ENCODE measurements around the gene CEP128.
"Not testable (repeated sequence)": the region's sequence is repeated elsewhere in the genome, so short reads cannot be mapped to it uniquely, and the experiment has no call there.

The CEP128 gene

DNA sequence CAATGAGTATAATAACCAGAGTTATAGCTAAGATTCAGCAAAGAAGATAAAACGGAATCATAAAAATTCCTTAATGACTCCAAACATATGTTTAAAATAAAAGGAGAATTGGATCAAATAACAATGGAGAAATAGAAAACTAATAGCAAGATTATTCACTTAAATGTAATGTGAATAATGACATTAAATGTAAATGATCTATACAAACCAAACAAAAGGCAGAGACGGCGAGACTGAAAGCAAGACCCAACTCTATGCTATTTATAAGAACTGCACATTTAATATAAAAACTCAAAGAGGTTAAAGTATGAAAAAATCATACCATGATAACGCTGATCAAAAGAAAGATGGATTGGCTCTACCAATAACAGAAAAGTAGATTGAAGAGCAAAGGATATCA is 10.0 kb upstream of the CEP128 start:
- DNase-seq, result no peak

DNA sequence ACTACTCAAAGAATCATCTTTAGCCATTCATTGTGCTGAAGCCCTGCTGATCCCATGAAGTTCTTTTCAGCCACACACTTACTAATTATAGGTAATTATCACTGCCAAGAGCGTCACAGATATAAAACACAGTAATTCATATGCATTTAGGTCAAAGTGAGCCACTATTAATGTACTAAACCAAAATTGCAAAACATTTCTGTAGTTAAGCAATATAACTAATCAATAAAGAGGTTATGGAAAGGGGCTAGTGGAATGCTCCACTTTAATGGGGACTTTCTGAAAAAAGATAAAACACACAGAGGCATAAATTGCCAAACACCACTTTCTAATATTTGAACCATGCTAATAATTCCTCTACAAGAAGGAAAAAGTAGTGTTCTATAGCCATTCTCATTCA is 6.8 kb upstream of the CEP128 start:
- no peak for DNase-seq

- no peak for DNase-seq
Observed at GRCh38 chr14:80946797-80947196, 5.3 kb upstream of the CEP128 start.

DNA sequence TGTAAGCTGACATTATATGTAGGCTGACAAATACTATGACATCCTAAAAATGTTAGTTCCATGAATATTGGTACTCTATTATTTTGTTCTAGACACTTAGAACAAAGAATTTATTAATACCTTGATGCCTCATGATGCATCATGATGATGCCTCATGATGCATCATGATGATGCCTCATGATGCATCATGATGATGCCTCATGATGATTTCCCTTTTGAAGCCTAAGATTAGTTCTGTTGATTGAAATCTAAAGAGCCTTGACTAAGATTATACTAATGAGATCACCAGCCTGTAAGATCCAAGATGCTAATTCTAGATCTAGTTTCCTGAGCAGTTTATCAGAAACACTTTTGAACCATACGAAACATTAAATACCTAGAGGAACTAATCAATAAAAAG is 4.6 kb upstream of the CEP128 start:
- DNase-seq, result no peak

- DNase-seq, result no peak
Observed at GRCh38 chr14:80944861-80945617, 3.5 kb upstream of the CEP128 start.

DNA sequence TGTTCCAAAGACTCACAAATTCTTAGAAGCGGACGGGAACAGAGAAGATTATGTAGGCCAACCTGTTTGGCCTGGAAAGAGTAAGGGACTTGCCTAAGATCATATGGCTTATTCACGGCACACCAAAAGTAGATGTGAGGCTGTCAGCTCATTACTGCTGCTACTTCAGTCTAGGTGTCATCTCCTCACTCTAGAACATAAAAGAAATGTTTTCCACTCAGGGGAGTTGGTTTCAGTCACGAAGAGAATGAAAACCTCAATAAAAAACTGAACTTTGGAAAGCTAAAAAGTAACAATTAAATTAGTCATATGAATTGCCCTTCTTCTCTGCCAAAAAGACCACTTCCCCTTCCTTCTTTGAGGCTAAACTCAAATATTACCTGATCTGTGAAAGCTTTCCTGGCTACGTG is 658 bp upstream of the CEP128 start:
- no peak for DNase-seq

- DNase-seq, result no peak
Observed at GRCh38 chr14:80940146-80940545, 1.4 kb downstream of the CEP128 start.

- DNase-seq, result no peak
Observed at GRCh38 chr14:80933686-80934085, 7.9 kb downstream of the CEP128 start.

GRCh38 chr14:80933282-80933681 is 8.3 kb downstream of the CEP128 start:
- DNase-seq, result no peak

DNA sequence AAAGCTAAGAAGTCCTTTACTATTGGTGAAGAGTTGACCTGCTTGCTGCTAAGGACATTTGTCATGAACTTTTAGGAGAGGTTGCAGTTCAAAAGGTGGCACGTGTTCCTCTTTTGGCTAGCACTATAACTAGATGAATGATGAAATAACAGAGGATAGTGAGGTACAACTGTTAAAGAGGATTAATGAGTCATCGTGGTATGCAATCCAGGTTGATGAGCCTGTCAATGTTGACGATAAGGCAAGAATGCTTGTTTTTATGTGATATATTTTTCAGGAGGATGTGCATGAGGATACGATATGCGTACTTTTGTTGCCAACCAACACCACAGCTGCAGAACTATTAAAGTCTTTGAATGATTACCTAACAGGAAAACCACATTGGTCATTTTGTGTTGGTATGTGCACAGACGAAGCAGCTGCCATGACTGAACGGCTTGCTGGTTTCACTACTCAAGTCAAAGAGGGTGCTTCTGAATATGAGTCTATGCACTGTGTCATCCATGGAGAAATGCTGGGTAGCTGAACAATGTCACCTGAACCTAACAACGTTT is 10.6 kb downstream of the CEP128 start:
- DNase-seq, result peak; percentile 40

GRCh38 chr14:80930095-80930494 is 11.4 kb downstream of the CEP128 start:
- DNase-seq, result no peak

GRCh38 chr14:80927083-80927989 is 14.2 kb downstream of the CEP128 start:
- DNase-seq, result no peak

DNA sequence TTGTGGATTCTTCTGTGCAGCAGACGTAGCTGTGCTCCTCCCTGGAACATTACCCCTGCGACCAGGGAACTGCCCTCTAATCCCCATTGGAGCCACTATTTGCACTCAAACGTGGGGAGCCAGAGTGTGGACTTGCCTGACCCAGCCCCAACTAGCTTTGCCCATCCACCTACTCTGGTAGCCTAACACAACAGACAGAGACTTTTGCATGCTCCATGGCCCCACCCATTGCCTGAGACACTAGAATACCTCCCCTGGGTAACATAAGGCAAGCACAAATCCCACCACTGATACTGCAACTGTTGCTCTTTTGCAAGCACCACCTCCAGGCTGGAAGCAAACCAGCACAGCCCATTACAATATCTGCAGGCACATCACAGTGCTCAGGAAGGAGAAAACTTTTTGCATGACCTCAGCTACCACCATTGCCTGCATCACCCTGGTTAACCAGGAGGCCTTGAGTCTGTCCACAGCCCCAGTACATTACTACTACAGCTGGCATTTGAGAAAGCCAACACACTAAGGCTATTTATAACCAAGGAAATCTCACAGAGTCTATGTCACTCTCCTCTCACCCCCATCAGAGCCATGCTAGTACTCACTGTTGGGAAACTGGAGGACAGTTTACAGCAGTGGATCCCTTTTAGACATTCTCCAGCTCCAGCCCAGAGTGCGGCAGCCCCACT is 15.0 kb downstream of the CEP128 start:
- no peak for DNase-seq

DNA sequence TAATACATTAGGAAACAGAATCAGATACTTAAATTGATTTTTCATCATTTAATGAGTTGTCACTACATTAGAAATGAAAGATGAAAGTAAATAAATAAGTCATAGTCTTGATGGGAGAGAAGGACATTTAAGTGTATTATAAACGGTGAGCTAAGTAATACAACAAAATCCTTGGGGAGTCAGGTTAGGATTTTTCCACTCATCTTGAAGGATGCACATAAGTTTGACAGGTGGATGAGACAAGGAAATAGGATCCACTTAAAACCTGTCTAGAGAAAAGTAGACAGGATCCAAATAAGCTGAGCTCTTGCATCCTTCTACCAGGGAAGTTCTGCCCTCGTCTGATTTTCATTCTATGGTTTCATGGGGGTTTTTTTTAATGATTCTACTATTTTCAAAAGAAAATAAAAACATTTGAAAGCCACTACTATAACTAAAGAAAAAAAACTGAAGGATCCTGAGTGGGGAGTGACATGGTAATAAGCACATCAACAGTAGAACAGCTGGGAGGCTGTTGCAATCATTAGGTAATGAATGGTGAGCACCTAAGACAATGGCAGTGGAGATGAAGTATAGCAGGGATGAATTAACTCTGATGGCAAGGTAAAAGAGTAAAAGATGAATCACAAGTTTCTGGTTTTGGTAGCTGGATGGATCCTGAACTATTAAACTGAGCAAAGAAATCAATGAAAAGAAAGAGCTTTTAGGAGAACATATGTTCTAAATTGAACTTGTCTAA is 17.0 kb downstream of the CEP128 start:
- DNase-seq, result no peak

DNA sequence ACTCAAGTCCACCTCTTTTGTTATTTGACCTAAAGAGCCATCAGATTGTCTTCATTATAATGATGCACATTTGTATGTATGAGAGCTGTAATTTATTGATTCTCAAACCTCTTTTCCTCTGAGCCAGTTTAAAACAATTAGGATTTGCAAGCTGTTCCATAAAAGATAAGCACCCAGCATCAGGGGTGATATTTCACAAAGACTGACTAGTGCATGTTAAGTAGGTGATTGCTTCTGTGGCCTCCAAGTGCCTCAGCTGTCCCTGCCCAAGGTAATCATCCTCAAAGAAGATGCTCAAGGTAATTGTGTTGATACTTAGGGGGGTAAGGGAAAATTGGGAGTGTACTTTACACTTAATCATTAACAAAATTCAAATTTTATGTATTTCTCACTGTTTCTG is 18.2 kb downstream of the CEP128 start:
- DNase-seq, result no peak

DNA sequence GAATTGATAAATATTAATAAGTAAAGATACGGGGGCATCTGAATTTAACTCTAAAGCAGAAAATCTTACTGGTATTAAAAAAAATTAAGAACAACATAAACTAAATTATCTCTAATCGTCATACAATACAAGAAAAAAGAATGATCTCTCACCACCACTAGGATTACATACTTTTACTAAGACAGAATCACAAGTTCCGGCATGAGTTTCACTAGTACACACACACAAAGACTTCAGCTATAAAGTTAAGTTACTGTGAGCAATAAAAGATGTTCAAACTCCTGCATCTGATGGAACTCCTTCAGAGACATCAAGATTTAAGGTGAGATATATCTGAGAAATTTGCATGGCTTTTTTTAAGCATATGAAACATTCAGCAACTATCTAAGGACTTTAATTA is 21.9 kb downstream of the CEP128 start:
- DNase-seq, result no peak

GRCh38 chr14:80912013-80912412 is 29.5 kb downstream of the CEP128 start:
- not testable (repeated sequence) for DNase-seq

DNA sequence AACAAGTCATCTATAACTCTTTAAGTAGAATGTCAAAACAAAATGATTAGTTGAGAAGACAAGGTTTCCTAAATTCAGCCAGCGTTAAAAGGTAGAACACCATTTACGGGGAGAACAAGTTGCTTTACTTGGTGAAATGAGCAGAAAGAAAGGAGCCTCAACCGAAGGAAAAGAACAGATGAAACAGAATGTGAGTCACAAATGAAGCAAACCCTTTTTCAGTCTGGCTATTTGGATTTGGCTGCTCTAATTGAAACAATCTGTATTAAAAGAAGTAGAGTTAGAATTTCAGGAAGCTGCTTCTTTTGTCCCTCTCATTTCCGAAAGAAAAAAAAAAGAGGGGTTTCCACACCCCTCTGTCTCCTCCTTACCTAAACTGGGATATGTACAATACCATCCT is 34.6 kb downstream of the CEP128 start:
- no peak for DNase-seq

DNA sequence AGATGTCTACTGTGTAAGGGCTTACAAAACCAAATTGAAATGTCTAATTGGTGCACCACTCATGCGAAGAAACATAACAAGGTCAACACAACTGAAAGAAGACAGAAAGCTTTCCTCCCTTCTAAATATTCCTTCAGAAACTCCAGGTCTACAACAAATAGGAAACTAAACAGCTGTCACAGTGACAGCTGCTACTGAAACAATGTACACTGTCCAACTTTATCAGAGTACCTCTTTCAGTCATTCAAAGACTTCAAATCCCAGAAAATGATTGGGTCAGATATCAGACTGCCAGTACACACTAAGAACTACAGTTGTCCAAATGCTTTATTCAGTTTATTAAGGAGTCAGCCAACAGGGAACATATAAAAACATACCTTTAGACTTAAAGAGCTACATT is 35.2 kb downstream of the CEP128 start:
- DNase-seq, result no peak

DNA sequence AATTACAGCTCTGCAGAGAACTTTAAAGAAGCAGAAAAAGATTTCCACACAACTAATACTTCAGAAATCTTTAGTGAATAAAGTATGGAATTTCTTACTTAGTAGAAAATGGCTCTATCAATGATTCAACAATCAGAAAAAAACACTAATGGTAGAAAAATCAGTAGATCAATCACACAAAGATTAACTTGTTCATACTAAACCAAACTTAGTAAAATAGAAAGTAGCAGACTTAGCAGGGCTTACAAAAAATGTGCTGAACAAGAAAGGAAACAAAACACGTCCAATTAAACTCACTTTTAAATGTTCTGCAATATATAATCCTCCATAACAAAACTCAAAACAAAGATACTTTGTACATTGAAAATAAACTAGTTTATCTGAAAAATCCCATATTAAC is 38.9 kb downstream of the CEP128 start:
- no peak for DNase-seq

DNA sequence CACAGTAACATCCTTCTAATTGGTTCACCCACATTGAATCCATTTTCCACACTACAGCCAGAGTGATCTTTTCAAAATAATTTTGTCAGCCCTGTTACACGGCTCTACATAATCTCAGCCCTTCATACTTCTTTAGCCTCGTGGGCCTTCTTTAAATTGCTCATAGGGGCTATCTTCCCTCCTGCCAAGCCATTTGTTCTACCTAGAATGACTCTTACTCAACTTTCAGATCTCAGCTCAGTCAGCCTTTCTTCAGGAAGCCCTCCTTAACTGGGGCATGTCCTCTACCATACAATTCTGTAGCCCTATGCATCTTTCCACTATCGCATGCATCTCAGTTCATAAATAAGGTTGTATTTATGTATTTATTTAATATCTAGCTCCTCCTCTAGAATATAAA is 39.7 kb downstream of the CEP128 start:
- DNase-seq, result no peak

DNA sequence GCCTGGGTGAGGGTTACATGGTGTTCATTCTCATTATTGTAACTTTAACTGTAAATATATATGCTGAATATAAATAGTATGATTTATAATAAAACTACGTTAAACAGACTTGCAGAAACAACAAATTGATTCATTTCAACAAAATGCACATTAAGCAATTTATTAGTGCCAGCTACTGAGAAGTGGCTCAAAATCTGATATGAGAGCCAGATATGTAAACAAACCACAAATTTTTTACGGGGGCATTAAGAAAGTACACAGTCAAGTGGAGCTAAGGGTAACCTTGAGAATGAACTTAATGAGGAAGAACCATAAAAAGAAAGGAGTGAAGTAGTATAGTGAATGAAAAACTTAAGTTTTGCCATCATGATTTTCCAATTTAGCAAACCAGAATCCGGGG is 40.3 kb downstream of the CEP128 start:
- no peak for DNase-seq

DNA sequence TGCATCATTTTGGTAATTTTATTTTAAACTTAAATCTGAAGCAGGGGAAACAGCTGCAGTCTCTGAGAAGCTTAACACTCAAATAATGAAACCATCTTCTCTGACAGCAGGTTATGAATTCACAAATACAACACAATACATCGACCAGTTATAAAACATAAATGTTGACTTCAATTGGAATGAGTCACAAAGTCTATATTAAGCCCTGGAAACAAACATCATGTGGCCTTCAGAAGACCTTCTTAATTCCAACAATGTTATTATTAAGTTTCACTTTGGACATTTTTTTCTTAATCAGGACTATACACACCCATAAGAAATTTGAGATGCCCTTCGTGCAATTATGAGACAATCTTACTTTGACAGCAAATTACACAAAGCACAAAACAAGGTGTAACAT is 68.9 kb downstream of the CEP128 start:
- DNase-seq, result no peak
